HFF-Myc (cell line): ENCODE measurements around the gene BCAS3.

Experiments
- DNase-seq: peaks from one replicate; pipeline ENCODE4 v3.0.0-alpha.2; 2011; ENCODE audit warnings: low read depth; ENCODE audit errors: extremely low read depth
- H3K4me3 ChIP-seq: replicated peaks from 2 replicates; pipeline ENCODE4 v1.5.1; 2011; ENCODE audit warnings: low read depth, mild to moderate bottlenecking, control low read depth, low read length
- CTCF ChIP-seq: IDR thresholded peaks from 2 replicates; pipeline ENCODE4 v1.5.1; 2012; ENCODE audit warnings: mild to moderate bottlenecking, low read depth, low read length, control low read depth; ENCODE audit errors: missing control alignments

The BCAS3 gene

GRCh38 chr17:60910415-60910814, 232.8 kb downstream of the BCAS3 start:
- H3K4me3 ChIP-seq: no peak overlapping the region
- no peak for TF ChIP-seq CTCF
- no peak for DNase-seq

GRCh38 chr17:60914078-60914477, 236.4 kb downstream of the BCAS3 start:
- TF ChIP-seq CTCF: no peak
- no peak overlapping the region for H3K4me3 ChIP-seq
- no peak for DNase-seq

GRCh38 chr17:60916043-60916442, 238.4 kb downstream of the BCAS3 start:
- H3K4me3 ChIP-seq: no peak overlapping the region
- no peak for DNase-seq
- TF ChIP-seq CTCF: no peak

GRCh38 chr17:60920107-60920506, 242.5 kb downstream of the BCAS3 start:
- no peak for DNase-seq
- no peak overlapping the region for H3K4me3 ChIP-seq

GRCh38 chr17:60923000-60923399, 245.3 kb downstream of the BCAS3 start:
- H3K4me3 ChIP-seq: no peak overlapping the region
- TF ChIP-seq CTCF: no peak

More at GRCh38 chr17:60920107-60920506, 242.5 kb downstream of the BCAS3 start:
- TF ChIP-seq CTCF: no peak

GRCh38 chr17:60926466-60927183, 249.0 kb downstream of the BCAS3 start:
- no peak for TF ChIP-seq CTCF
- no peak for DNase-seq
- no peak overlapping the region for H3K4me3 ChIP-seq

More at GRCh38 chr17:60923000-60923399, 245.3 kb downstream of the BCAS3 start:
- DNase-seq: no peak

GRCh38 chr17:60933739-60934138, 256.1 kb downstream of the BCAS3 start:
- H3K4me3 ChIP-seq: no peak overlapping the region
- TF ChIP-seq CTCF: no peak
- no peak for DNase-seq
